ENCODE data around the gene MAPKAPK3. TPM values are rescaled to one million over a fixed set of nuclear protein-coding genes. Genes with fewer than 3 reads are reported as not detected.
A peak's percentile ranks its signal among the peaks of the same experiment; 100 is the strongest.

The MAPKAPK3 gene
- total RNA-seq, 4 donors from 2014 or later = 235 to 466 (median 387) TPM

DNA sequence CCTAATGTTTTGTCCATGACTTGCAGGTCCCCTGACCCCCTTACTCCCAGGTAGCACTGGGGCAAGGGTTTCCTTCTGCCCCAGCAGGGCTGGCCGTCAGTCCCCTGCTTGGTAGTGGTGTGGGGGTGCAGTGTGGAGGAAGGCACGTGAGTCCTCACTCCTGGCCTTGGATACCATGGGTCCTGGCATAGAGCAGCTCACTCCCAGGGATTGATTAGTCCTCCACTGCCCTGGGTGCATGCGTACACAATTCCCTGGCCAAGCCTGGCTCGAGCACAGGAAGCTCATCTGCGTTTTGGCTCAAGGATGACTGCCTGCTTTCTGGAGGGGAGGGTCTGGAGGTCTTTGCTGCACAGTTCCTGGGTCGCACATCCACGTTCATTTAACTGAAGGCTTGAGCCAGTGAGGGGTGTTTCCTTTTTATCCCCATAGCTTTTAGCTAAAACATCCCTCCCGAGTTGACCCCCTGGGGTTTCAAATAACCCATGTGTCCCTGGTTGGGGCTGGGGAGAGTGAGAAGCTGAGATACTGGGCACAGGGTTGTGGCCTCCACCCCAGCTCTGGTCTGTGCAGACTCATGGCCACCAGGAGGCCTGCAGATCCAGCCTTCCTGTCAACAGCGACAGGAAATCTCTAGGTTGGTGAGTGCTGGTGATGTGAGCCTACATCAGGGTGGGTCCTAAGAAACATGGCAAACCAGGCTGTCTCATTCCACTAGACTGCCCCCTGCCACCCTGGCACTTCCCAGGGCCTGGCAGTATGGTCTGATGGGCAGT, 36.1 kb upstream of the MAPKAPK3 start:
- H3K9me3 ChIP-seq = no peaks in the 10 kb centered on the region
- H3K4me3 ChIP-seq = no peak overlapping the region
- peak overlapping the region; percentile 95 to 99 (median 97) for H3K27ac ChIP-seq
- no peaks in the 10 kb centered on the region for H3K36me3 ChIP-seq
- ATAC-seq (no peak), DNase-seq (no peak)
- intact Hi-C loops (cut with DNase I; ENCODE audit: low total_unique reads) (loop anchor here (5.0 kb wide), 1 partner anchor 1391 kb away; the partner anchor contains the start of gene ABHD14B), in situ Hi-C loops (cut with MboI; ENCODE audit: low sequenced_read_pairs in 4 of 4) (no loop called here)
- no peak for TF ChIP-seq POLR2A (IDR thresholded peaks at IDR 0.05)
- TF ChIP-seq, protein P1, sequence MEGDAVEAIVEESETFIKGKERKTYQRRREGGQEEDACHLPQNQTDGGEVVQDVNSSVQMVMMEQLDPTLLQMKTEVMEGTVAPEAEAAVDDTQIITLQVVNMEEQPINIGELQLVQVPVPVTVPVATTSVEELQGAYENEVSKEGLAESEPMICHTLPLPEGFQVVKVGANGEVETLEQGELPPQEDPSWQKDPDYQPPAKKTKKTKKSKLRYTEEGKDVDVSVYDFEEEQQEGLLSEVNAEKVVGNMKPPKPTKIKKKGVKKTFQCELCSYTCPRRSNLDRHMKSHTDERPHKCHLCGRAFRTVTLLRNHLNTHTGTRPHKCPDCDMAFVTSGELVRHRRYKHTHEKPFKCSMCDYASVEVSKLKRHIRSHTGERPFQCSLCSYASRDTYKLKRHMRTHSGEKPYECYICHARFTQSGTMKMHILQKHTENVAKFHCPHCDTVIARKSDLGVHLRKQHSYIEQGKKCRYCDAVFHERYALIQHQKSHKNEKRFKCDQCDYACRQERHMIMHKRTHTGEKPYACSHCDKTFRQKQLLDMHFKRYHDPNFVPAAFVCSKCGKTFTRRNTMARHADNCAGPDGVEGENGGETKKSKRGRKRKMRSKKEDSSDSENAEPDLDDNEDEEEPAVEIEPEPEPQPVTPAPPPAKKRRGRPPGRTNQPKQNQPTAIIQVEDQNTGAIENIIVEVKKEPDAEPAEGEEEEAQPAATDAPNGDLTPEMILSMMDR (IDR thresholded peaks at IDR 0.05 in 4 of 5, conservative IDR thresholded peaks at IDR 0.05 in 1 of 5) = peak in 1 of 5 experiments; percentile 30
- H3K27me3 ChIP-seq = no peaks in the 10 kb centered on the region
- peaks cover 50 to 51% of the 10 kb centered on the region in 2 donors for H3K4me1 ChIP-seq

DNA sequence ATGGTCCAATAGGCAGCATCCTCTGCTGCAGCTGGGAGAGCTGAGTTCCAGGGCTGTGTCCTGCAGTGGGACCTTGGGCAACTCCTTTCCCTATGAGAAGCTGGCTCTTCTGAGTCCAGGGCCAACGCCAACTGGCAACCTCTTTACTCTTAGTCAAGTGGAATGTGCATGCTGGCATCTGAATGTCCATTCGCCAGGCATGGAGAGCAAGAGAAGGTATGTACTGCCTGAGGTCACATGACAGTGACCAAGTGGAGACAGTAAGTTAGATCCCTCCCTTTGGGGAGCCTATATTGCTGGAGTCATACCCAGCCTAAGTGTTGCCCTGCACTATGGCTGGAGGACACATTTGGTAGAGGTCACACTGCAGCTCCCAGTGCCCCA, 35.5 kb upstream of the MAPKAPK3 start:
- Histone ChIP-seq H3K36me3 (no peaks in the 10 kb centered on the region), H3K4me1 (peaks cover 55 to 56% of the 10 kb centered on the region in 2 donors), H3K27me3 (no peaks in the 10 kb centered on the region), H3K9me3 (no peaks in the 10 kb centered on the region), H3K4me3 (no peak overlapping the region), H3K27ac (peak overlapping the region; percentile 95 to 99 (median 97))
- ATAC-seq (peak; percentile 63 to 66), DNase-seq (peak; percentile 83 to 97)
- intact Hi-C loops (cut with DNase I; ENCODE audit: low total_unique reads) = loop anchor here (5.0 kb wide), 1 partner anchor 1391 kb away; the partner anchor contains the start of gene ABHD14B
- in situ Hi-C loops (cut with MboI; ENCODE audit: low sequenced_read_pairs in 4 of 4) = no loop called here
- TF ChIP-seq, protein P1 (IDR thresholded peaks at IDR 0.05 in 4 of 5, conservative IDR thresholded peaks at IDR 0.05 in 1 of 5) = no peak
- peak; percentile 33 to 51 for TF ChIP-seq POLR2A (IDR thresholded peaks at IDR 0.05)

DNA sequence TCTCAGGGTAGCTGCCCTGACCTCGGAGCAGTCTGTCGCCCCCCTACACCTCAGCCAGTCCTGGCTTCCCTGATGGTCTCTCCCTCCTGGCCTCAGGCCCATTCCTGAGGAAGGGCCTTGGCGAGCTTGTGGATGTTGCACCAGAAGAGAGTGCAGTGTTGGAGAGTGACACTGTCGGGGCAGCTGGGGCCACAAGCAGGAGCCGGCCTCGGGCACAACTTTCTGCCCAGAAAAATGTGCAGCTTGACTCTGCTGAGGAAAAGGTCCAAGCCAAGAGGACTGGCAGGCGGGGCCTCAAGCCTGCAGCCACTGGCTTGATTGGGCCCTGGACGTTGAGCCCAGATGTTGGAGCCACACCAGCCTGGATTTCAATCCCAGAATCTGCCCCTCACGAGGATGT, 34.9 kb upstream of the MAPKAPK3 start:
- peaks cover 62 to 63% of the 10 kb centered on the region in 2 donors for H3K4me1 ChIP-seq
- TF ChIP-seq, protein P1 (IDR thresholded peaks at IDR 0.05 in 4 of 5, conservative IDR thresholded peaks at IDR 0.05 in 1 of 5) = no peak
- no peak for TF ChIP-seq POLR2A (IDR thresholded peaks at IDR 0.05)
- intact Hi-C loops (cut with DNase I; ENCODE audit: low total_unique reads) = loop anchor here (5.0 kb wide), 1 partner anchor 1390 kb away; the partner anchor contains the start of gene ABHD14B
- no peak overlapping the region for H3K4me3 ChIP-seq
- ATAC-seq (peak in 1 of 2 donors; percentile 40), DNase-seq (peak in 1 of 2 donors; percentile 86)
- H3K9me3 ChIP-seq = no peaks in the 10 kb centered on the region
- H3K27ac ChIP-seq = peak overlapping the region; percentile 95 to 99 (median 97)
- no peaks in the 10 kb centered on the region for H3K36me3 ChIP-seq
- no peaks in the 10 kb centered on the region for H3K27me3 ChIP-seq
- in situ Hi-C loops (cut with MboI; ENCODE audit: low sequenced_read_pairs in 4 of 4) = no loop called here

DNA sequence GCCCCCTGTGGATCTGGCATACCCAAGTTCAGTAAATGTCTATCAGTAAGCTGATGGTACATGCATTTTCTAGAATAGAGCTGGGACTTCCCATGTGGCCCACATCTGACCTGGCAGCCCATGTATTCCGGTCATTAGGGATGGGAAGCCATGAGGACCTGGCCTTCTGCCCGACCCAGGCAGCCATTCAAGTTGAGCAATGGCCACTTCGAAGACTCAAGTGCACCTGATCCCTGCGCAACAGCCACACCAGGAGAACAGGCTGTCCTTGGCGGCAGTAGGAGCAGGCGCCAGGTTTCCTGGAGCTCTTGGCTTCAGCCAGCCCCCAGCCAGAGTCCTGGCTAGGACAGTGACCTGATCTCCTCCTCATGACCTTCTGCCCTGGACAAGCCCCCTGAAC, 33.1 kb upstream of the MAPKAPK3 start:
- Histone ChIP-seq H3K27me3 (no peaks in the 10 kb centered on the region), H3K36me3 (no peaks in the 10 kb centered on the region), H3K4me1 (peaks cover 80 to 81% of the 10 kb centered on the region in 2 donors), H3K27ac (peak overlapping the region; percentile 95 to 99 (median 97)), H3K9me3 (no peaks in the 10 kb centered on the region), H3K4me3 (no peak overlapping the region)
- DNase-seq (peak; percentile 97 to 100), ATAC-seq (peak; percentile 68 to 84)
- in situ Hi-C loops (cut with MboI; ENCODE audit: low sequenced_read_pairs in 4 of 4) (no loop called here), intact Hi-C loops (cut with DNase I; ENCODE audit: low total_unique reads) (loop anchor here (1.0 to 5.0 kb wide), 3 partner anchors 17 to 1388 kb away; partner anchors contain the start of gene ABHD14B)
- peak; percentile 20 to 50 for TF ChIP-seq POLR2A (IDR thresholded peaks at IDR 0.05)
- TF ChIP-seq, protein P1 (IDR thresholded peaks at IDR 0.05 in 4 of 5, conservative IDR thresholded peaks at IDR 0.05 in 1 of 5) = peak in 1 of 5 experiments; percentile 15
